GM19238 (cell line): ENCODE measurements around the gene FBXL20.
A peak's percentile ranks its signal among the peaks of the same experiment; 100 is the strongest.
"Not testable (repeated sequence)": the region's sequence is repeated elsewhere in the genome, so short reads cannot be mapped to it uniquely, and the experiment has no call there.

Experiments
- DNase-seq: peaks from one replicate; pipeline ENCODE4 v3.0.0; 2011; ENCODE audit warnings: low spot score; ENCODE audit not compliant: insufficient read length

FBXL20 gene

DNA sequence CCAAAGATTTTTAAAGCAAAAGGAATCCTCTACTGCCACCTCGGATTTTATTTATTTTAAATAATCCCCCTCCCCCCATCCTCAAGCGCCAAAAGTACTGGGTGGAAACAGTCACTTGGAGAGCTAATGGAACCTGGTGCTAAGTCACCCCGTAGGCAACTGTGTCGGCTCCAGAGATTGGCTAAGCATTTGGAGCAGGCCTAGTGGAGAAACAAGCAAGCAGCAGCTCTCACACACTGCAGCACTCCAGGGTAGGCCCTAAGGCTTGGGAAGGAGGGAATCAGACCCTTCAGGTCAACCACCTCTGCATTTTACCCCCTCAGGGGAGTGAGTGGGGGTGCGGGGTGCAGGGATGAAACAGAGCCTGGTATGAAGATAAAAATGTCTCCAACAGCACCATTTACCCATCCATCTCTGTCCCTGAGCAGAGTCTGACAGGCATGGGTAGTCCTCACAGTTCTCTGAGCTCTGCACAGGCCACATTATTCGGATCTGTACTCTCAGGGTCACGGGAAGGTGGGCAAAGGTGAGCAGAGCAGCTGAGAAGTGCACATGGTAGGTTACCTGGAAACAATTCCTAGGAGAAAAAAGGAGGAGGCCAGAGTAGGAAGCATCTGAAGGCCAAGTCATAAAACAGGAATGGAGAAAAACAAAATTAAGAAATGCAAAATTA is 148.5 kb downstream of the FBXL20 start:
- no peak for DNase-seq

DNA sequence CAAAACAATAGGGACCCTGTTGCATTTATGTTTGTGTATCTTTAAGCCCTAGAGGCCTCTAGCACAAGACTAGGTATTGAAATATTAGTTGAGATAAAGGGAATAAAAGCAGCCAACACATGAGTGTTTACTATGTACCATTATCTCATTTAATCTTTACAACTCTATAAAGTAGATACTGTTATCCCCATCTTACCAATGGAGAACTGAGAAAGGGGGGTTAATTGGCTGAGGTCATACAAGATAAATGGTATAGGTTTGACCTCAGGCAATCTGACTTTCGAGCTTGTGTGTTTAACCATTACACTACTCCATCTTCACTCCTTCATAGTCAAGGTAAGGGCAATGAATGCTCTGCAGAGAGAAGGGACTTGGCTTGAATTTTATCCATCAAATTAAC is 149.4 kb downstream of the FBXL20 start:
- no peak for DNase-seq

DNA sequence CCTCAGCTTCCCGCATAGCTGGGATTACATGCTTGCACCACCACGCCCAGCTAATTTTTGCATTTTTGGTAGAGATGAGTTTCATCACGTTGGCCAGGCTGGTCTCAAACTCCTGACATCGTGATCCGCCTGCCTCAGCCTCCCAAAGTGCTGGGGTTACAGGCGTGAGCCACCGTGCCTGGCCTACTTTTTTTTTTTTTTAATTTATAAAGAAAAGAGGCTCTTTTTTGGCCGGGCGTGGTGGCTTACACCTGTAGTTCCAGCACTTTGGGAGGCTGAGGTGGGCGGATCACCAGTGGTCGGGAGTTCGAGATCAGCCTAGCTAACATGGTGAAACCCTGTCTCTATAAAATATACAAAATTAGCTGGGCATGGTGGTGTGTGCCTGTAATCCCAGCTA is 151.3 kb downstream of the FBXL20 start:
- not testable (repeated sequence) for DNase-seq

DNA sequence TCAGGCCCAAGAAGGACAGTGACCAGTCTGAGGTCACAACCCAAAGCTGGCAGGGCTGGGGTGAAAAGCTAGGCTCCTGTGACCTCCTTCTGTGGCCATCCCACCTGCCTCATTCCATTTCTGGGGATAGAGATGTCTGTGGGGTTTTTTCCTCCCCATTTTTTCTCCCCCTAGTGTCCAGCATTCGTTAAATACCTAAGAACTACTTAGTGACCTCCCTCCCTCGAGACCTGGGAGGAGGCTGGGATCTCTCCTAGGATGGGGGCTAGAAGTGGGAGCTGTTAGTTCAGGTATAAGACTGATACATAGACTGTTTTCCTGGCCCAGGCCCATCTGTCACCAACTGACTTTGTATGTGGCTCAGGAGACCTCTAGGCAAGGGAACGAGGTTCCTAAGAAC is 155.2 kb downstream of the FBXL20 start:
- no peak for DNase-seq

DNA sequence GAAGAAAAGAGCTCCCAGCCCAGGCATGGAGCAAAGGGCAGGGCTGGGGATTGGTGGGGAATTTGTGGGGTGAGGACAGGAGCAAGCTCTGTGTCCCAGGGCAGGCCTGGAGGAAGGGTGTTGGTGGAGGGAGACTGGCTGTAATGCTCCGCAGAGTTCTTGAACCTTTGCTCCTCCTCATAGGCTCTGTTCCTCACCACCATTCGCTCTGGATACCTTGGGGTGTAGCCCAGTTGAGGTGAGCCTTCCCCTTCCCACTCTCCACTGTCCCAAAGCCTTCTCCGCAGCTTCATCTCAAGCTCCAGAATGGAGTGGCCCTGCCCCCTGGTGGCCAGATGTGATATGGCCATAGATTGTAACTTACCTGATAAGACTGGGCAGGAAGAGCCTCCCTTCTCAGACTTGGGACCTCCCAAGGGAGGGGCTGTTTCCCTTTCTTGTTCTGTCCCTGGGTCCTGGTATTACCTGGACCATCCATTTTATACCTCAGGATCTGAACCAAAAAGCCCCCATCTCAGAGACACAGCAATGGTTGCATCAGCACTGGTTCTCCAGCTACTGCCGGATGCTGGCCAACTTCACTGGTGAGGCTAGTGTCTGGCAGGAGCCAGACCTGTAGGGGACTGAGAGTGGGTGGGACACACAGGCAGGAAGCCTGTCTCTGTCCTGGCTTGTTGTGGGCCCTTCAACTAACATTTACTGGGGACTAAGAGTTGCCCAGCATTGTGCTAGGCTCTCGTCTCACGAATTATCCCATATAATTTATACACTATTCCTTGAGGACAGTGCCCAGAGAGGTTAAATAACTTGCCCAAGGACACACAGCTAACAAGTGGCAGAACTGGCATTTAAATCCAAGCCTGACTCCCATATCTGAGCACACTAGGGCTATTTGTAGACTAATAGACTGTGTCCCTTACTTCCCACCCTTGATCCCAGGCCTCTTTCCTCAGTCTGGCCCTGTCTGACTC is 156.5 kb downstream of the FBXL20 start:
- peak; percentile 72 for DNase-seq

DNA sequence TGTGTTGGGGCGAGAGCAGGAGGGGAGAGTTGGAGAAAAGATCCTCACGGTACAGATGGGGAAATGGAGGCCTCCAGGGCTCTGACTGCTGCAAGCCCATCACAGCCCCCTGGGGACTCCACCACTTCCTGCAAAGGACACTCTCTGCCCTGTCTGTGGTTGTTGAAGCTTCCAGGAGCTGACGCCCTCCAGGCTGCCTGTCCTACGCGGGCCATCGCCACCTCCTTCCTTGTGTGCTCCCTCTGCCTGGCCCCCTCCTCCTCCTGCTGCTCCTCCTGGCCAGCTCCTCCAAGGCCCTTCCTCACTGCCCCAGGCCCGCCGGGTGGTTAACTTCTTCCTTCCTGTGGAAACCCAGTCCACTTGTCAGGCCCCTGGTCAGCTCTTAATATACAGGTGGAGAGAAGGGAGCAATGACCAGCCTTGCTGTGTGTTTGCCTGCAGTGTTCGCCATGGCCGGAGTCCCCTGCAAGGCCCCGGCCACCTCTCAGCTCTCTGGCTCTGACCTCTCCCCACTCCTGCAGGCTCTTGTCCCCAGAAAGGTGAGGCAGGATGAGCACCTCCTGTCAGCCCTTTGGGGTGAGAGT is 157.3 kb downstream of the FBXL20 start:
- no peak for DNase-seq

DNA sequence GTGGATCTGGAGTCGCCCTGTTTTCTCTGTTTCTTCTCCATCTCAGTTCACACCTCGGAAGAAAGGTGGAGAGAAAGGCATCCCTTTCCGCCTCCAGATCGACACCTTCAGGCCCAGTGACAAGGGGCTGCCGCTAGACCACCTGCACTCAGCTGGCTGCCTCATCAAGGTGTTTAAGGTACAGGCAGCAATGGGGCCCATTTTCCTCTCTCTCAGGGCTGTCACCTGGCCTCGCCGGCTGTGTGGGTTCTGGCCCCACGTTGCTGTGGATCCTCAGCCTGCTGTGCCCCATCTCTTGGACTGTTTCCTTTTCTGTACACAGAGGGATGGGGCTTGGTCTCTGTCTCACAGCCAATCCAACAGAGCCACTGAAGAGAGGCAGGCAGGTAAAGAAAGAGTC is 158.3 kb downstream of the FBXL20 start:
- no peak for DNase-seq

DNA sequence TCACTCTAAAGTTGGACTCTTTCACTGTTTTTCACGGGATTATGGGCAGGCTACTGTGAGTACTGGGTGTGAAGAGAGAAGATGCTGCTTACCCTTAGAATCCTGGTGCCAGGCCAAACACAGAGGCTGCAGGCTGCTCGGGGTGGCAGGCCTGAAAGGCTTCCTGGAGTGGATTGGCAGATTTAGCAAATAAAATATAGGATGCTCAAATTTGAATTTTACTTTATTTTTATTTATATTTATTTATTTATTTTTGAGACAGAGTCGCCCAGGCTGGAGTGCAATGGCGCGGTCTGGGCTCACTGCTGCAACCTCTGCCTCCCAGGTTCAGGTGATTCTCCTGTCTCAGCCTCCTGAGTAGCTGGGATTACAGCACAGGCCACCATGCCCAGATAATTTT is 160.8 kb downstream of the FBXL20 start:
- DNase-seq: no peak

DNA sequence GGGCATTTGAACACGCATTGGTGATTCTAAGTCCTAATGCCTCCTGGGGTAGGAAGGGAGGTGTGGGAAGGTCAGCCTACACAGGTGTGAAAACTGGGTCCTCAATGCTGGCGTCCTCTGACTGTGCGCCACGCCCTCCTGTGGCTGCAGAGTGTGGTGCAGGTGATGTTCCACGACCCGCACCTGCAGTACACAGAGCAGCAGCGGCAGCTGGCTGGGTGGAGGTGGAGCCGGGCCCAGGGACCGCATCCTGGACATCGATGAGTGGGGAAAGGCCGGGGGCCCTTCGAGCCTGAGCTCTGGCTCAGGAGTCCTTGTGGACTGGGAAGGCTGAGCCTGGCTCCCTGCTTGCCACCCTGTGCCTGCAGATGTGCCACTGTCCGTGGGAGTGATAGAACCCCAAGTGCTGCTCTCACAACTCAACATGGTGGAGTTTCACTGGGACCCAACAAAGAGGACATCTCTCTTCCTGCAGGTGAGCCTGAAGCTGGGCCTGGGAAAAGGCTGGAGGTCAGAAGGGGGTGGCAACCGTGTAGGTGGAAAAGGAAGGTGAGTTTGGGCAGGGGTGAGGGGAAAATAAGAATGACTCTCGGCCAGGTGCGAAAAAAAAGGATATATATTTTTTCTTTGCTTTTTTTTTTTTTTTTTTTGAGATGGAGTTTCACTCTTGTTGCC is 161.6 kb downstream of the FBXL20 start:
- DNase-seq: peak; percentile 58

DNA sequence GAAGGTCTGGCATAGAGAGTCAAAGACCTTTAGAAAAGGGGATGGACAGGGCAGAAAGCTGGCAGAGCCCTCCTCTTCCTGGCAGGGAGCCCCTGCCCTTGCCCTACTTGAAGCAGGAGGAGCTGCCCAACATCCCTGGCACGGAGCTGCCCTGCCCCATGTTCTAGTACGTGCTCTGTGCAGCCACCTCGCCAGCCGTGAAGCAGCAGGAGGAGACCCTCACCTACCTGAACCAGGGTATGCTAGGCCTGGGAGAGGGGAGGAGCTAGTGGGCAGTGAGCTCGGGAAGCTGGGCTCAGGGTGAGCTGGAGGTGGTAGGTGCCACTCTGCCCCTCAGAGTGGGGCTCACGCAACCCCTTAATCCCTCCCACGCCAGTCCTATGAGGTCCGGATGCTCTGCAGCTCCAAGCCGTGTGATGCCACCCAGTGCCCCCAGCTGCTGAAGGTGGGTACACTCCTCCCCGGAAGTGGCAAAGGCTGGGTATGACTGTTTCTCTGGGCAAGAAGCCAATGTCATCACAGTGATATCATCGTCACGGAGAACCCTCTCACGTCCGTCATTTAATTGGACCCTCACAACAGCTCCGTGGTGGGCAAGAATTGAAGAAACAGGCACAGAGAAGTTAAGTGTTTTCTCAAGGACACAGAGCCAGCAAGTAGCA is 163.0 kb downstream of the FBXL20 start:
- no peak for DNase-seq

DNA sequence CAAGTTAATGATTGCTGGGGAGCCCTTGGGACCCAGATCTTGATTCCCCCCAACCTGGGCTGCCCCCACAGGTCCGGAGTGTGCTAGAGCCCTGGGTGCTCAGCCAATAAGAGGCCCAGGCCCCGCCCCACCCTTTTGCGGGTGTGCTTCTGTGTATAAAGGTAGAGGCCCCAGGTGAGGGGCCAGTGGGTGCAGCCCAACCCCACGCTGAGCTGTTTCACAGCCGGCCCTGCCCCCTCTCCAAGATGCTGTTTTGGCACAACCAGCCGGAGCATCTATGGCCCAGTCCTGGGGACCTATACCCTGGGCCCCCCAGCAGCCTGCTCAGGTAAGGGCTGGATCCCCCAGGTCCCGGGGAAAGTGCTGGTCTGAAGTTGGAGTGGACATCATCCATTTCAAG is 163.8 kb downstream of the FBXL20 start:
- DNase-seq: no peak

DNA sequence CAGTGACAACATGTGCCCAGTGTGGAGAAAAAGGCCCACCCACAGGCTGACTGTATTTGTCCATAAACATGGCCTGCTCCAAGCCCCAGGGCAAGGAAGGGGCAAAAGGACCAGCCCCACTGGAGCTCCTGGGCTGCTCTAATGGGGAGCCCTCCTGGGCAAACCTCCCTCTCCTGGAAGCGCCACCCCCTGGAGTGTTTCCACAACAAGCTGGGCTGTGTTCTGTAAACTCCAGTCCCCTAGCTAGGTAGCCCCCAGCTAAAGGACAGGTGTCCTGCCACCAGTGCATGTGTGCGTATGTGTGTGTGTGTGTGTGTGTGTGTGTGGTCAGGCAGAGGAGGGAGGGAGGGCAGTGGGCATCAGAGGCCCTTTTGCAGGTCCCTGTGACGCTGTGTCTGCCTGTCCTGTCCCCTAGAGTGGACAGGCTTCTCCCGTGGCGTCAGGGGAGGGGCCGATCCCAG is 164.4 kb downstream of the FBXL20 start:
- no peak for DNase-seq

DNA sequence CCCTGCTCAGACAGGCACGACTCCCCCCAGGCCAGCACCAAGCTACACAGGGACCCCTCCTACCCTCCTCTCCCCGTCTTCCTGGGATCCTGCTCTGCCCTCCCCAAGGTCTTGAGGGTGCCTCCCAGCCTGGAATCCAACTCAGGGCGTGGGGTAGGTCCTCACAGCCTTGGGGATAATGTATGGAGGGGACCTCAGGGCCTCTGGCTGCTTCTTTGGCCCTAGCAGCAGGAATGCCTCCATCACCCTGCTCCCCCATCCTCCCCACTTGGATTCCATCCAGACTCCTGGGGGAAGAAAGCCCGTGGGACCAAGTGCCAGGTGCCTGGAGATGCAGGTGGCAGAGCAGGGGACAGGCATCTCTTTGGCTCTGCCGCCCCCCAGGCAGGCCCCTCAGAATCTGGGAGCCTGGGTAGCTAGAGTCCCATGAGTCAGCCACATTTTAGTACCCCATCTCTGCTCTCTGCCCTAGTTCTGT is 164.9 kb downstream of the FBXL20 start:
- no peak for DNase-seq

DNA sequence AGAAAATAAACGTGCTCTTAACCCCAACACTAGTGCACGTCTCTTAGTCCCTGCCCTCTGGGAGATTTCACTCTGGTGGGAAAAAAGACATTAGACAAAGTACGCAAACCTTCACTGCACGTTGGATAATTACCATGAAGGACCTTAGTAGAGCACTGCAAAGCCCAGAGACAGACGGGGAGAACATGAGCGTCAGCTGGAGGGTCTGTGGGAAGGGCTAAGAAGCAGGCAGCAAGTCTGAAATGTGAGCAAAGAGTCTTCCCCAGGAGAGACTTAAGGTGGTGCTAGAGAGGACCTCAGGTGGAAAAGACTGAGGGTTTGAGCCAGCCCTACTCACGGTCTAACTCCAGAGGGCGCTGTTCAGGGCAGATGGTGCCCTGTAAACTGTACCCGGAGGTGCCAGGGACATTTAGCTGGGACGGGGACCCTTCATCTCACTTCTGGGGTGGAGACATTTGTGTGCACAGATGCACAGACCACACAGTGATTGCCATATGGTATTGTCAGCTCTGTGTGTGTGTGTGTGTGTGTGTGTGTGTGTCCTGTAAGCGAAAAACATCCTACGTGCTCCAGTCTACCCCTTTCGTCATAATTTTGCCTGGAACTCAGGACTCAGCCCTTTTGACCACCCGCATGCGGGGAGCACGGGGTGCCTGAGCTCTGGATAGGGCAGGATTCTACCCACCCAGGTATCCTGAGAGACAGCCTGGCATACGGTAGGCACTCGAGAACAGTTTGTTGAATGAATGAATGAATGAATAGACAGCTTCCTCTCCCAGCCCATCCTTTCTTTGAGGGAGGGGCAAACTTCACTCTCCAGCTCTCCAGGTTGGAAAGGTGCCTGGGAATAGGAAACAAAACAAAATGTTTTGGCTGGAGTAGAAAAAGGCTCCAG is 165.6 kb downstream of the FBXL20 start:
- DNase-seq: peak; percentile 56

DNA sequence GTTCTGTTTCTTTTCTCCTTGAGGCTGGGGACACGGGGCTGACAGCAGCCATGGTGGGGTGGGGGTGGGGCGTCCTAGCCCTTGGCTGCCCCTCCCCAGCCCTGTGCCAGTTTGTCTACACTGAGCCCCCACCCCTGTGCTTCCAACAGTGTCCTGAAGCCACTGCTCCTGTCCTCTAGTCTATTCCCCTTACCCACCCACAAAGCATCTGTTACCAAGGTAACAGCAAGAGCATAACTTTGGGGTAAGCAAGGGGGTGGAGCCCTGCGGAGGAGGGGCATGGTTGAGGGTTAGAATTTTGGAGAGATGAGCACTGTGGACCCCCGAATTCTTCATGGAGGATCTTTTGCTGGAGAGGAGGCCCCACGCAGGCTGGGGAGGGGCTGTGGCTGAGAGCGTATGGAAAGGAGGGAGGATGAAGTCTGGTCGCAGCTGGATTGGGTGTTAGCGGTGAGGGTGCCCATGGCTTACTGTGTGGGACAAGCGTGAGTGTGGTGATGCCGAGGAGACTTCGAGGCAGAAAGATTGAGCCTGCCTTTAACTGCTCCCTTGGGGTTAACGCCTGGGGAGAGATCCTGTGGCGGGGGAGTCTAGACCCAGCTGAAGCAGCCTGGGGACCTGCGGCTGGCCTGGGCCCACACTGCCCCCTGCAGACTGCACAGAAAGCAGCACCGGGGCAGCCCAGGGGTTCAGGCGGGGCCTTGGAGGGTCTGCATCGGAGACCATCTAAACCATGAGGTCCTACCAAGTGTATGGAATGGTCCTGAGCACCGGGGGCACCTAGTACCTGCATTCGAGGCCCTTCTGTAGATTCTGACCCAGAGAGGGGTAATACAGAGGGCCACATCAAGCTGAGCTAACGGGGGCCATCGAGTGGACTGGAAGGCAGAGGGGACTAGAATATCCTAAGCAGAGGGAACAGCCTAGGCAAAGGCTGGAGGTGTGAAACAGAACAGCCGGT is 169.6 kb downstream of the FBXL20 start:
- peak; percentile 79 for DNase-seq

DNA sequence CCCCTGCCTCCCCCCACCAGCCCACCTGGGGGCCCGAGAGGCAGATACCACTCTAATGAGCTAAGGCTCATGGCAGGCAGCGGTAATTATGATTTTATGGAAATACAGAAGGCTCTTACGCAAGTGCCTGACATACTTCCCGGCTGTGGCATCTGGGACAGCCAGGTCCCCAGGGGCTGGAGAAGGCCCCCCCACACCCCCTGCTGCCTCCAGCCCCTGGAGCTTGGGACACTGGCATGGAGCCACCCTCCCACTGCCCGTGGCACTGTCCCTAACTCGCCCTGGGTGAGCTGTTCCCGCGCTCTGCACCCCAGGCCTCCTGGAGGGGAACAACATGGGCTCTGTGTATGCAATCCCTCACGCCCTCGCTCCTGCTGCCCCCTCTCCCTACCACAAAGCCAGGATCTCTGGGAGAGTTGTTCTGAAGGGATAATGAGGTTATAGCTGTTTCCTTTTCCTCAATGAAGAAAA is 170.3 kb downstream of the FBXL20 start:
- no peak for DNase-seq

DNA sequence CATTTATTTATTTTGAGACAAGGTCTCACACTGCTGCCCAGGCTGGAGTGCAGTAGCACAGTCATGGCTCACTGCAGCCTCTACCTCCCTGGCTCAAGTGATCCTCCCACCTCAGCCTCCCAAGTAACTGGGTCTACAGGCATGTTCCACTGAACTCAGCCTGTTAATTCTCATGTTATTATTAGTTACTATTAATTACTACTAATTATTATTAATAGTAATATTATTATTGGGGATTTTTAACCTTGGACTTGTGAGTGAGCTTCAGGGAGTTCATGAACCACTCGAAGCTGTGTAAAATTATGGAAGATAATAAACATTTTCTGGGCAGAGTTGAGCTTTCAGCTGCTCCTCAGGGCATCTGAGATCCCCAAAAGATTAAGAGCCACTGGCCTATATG is 171.1 kb downstream of the FBXL20 start:
- DNase-seq: no peak

DNA sequence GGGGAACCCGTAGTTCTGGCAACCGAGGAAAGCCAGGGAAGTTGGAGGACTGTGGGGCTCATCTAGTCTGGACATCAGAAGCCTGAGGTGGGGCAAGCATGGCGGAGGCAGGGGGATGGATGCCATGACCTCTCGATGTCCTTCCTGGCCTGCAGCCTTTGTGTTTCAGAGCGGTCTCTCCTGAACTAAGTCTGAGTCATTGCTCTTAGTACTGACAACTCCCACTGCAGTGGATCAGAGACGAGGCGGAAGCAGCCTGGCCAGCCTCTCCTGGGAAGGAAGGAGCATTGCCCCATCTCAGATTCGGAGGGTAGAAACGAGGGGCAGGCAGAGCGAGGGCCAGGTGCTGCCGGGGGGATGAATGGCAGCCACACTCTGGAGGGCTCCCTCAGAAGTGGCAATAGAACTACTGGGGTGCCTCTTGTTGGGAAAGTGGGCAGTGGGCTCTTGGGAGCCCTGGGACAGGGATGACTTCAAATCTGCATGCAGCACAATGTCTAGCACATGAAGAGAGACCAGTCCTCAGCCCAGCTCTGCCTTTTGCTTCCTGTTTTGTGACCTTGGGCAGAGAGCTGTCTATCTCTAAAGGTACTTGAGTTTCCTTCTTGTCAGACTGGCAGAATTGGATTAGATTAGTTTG is 172.0 kb downstream of the FBXL20 start:
- no peak for DNase-seq
